Measurements from ENCODE around the gene SEMA3B.
A peak's percentile ranks its signal among the peaks of the same experiment; 100 is the strongest.

SEMA3B gene

DNA sequence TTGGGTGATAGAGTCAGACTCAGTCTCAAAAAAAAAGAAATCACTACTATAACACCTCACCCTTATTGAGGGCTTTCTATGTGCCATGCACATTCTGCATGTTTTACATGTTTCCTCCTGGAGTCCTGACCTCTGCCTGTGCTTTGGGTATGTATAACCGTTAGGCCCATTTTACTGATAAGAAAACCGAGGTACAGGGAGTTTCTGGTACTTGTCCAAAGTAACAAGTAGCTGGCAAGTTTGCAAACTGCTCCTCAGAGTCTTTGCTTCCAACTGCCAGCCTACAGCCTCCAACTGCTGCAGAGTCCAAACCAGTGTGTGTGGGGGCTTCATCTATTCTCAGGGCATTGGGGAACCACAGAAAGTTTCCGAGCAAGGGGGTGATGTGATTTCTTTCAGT lies 36.6 kb upstream of the SEMA3B start:
- TF ChIP-seq ZFP3 (CRISPR knock-in tag; IDR thresholded peaks at IDR 0.05) (no peak), ZC3H10 (CRISPR knock-in tag; IDR thresholded peaks at IDR 0.05) (no peak), ZNF70 (CRISPR knock-in tag; IDR thresholded peaks at IDR 0.05) (no peak), CSDC2 (CRISPR knock-in tag; IDR thresholded peaks at IDR 0.05) (no peak), BACH2 (CRISPR knock-in tag; IDR thresholded peaks at IDR 0.05; ENCODE audit: borderline replicate concordance) (no peak), ARNTL (CRISPR knock-in tag; IDR thresholded peaks at IDR 0.05; ENCODE audit: borderline replicate concordance, low read depth) (no peak)
- TF ChIP-seq, protein P1, sequence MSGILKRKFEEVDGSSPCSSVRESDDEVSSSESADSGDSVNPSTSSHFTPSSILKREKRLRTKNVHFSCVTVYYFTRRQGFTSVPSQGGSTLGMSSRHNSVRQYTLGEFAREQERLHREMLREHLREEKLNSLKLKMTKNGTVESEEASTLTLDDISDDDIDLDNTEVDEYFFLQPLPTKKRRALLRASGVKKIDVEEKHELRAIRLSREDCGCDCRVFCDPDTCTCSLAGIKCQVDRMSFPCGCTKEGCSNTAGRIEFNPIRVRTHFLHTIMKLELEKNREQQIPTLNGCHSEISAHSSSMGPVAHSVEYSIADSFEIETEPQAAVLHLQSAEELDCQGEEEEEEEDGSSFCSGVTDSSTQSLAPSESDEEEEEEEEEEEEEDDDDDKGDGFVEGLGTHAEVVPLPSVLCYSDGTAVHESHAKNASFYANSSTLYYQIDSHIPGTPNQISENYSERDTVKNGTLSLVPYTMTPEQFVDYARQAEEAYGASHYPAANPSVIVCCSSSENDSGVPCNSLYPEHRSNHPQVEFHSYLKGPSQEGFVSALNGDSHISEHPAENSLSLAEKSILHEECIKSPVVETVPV (CRISPR knock-in tag; IDR thresholded peaks at IDR 0.05) = no peak
- TF ChIP-seq, protein P2, sequence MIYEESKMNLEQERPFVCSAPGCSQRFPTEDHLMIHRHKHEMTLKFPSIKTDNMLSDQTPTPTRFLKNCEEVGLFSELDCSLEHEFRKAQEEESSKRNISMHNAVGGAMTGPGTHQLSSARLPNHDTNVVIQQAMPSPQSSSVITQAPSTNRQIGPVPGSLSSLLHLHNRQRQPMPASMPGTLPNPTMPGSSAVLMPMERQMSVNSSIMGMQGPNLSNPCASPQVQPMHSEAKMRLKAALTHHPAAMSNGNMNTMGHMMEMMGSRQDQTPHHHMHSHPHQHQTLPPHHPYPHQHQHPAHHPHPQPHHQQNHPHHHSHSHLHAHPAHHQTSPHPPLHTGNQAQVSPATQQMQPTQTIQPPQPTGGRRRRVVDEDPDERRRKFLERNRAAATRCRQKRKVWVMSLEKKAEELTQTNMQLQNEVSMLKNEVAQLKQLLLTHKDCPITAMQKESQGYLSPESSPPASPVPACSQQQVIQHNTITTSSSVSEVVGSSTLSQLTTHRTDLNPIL (CRISPR knock-in tag; IDR thresholded peaks at IDR 0.05; ENCODE audit: low read depth) = no peak

GRCh38 chr3:50233176-50233575 lies 35.8 kb upstream of the SEMA3B start:
- ATAC-seq = no peak
- TF ChIP-seq ZNF70 (CRISPR knock-in tag; IDR thresholded peaks at IDR 0.05) (no peak), ZNF8 (CRISPR knock-in tag; IDR thresholded peaks at IDR 0.05) (no peak), GLIS3 (CRISPR knock-in tag; IDR thresholded peaks at IDR 0.05) (no peak), ZC3H10 (CRISPR knock-in tag; IDR thresholded peaks at IDR 0.05) (no peak), ZFP3 (CRISPR knock-in tag; IDR thresholded peaks at IDR 0.05) (no peak), BACH2 (CRISPR knock-in tag; IDR thresholded peaks at IDR 0.05; ENCODE audit: borderline replicate concordance) (no peak), PPARA (CRISPR knock-in tag; IDR thresholded peaks at IDR 0.05; ENCODE audit: borderline replicate concordance) (no peak), ZFP30 (CRISPR knock-in tag; IDR thresholded peaks at IDR 0.05) (no peak), PATZ1 (CRISPR knock-in tag; IDR thresholded peaks at IDR 0.05; ENCODE audit: borderline replicate concordance) (no peak)
- TF ChIP-seq, protein P1 (CRISPR knock-in tag; IDR thresholded peaks at IDR 0.05) = no peak
- TF ChIP-seq, protein P2 (CRISPR knock-in tag; IDR thresholded peaks at IDR 0.05; ENCODE audit: low read depth) = no peak

More for the DNA sequence above, 36.6 kb upstream of the SEMA3B start:
- ATAC-seq = no peak

DNA sequence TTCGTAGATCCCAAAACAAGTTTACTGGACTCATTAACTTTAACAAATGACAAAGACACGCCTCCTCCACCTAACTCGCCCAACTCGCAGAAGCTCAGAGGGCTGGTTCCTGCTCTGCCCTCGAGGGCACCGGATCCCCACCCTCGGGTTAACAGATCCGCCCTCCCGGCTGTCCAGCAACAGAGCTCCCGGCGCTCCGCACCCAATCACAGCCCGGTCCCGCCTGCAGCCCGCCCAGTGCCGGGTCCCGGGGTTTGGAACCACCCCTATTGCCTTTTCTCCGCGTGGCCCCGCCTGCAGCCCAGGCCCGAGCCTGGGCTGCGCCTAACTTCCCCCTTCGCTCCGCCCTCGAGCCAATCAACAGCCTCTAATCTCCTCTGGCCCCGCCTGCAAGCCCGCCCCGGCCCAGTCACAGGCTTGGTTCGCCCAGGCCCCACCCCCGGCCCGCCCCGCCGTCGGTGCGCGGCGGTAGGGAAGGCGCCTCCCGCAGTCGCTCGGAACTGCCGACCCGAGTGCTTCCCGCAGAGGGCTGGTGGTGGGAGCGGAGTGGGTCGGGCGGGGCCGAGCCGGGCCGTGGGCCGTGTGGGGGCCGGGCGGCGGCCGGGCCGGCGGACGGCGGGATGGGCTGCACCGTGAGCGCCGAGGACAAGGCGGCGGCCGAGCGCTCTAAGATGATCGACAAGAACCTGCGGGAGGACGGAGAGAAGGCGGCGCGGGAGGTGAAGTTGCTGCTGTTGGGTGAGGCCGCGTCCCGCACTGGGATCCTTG lies 33.0 kb upstream of the SEMA3B start, which contains the start of gene GNAI2:
TSS of gene GNAI2 (plus strand) at position 489 of the 768 bp plus-strand sequence. CDS start at position 621, 132 bp downstream.
- peak; percentile 92 for ATAC-seq
- TF ChIP-seq PATZ1 (CRISPR knock-in tag; IDR thresholded peaks at IDR 0.05; ENCODE audit: borderline replicate concordance) = no peak
- TF ChIP-seq, protein P3, sequence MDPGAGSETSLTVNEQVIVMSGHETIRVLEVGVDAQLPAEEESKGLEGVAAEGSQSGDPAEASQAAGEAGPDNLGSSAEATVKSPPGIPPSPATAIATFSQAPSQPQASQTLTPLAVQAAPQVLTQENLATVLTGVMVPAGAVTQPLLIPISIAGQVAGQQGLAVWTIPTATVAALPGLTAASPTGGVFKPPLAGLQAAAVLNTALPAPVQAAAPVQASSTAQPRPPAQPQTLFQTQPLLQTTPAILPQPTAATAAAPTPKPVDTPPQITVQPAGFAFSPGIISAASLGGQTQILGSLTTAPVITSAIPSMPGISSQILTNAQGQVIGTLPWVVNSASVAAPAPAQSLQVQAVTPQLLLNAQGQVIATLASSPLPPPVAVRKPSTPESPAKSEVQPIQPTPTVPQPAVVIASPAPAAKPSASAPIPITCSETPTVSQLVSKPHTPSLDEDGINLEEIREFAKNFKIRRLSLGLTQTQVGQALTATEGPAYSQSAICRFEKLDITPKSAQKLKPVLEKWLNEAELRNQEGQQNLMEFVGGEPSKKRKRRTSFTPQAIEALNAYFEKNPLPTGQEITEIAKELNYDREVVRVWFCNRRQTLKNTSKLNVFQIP (CRISPR knock-in tag; IDR thresholded peaks at IDR 0.05; ENCODE audit: borderline replicate concordance, low read depth) = no peak
- no peak for TF ChIP-seq CSDC2 (CRISPR knock-in tag; IDR thresholded peaks at IDR 0.05)
- 0 out of 2 replicates have a peak, but pooled peaks have one; percentile 20 for TF ChIP-seq ZNF70 (CRISPR knock-in tag; IDR thresholded peaks at IDR 0.05)
- TF ChIP-seq ESRRG (CRISPR knock-in tag; IDR thresholded peaks at IDR 0.05) = no peak
- TF ChIP-seq GLIS3 (CRISPR knock-in tag; IDR thresholded peaks at IDR 0.05) = no peak
